MCF 10A (cell line): ENCODE results near the gene SDK1. TPM values are rescaled to one million over a fixed set of nuclear protein-coding genes. Genes with fewer than 3 reads are reported as not detected.

Experiments
- BruUV-seq: library from RNA; stranded (reverse); fragments of 400-500 nt; replicated peaks from 2 replicates; lab custom pipeline; 2021; lab: Mats Ljungman, UMichigan
- CTCF ChIA-PET: fragments of 300-600 bp; sonication (Branson Sonifier 250); formaldehyde crosslinking; extraction: SDS; loops from one replicate; lab custom pipeline; 2021; ENCODE audit warnings: antibody characterized with exemption, inconsistent platforms; lab: Yijun Ruan, JAX
- POLR2A ChIA-PET: fragments of 300-600, 350-650 bp; sonication (Branson Sonifier 250); formaldehyde crosslinking; extraction: SDS; loops from one replicate; lab custom pipeline; 2020; ENCODE audit warnings: antibody characterized with exemption, inconsistent platforms; lab: Yijun Ruan, JAX
- DNase-seq: peaks from one replicate; pipeline ENCODE4 v3.0.0-alpha.2; 2018; ENCODE audit not compliant: unreplicated experiment
- H3K27ac Mint-ChIP-seq: one replicate; pipeline ENCODE4 v1.8.0; 2022; ENCODE audit warnings: mild to moderate bottlenecking, low read depth, mixed read lengths; ENCODE audit not compliant: unreplicated experiment
- H3K27me3 Mint-ChIP-seq: one replicate; pipeline ENCODE4 v1.8.0; 2022; ENCODE audit warnings: mixed read lengths; ENCODE audit not compliant: insufficient read depth, unreplicated experiment
- H3K36me3 Mint-ChIP-seq: one replicate; pipeline ENCODE4 v1.8.0; 2022; ENCODE audit warnings: mild to moderate bottlenecking, moderate library complexity, mixed read lengths; ENCODE audit not compliant: insufficient read depth, unreplicated experiment
- H3K4me1 Mint-ChIP-seq: one replicate; pipeline ENCODE4 v1.8.0; 2022; ENCODE audit warnings: mixed read lengths; ENCODE audit not compliant: insufficient read depth, unreplicated experiment
- H3K4me3 Mint-ChIP-seq: one replicate; pipeline ENCODE4 v1.8.0; 2022; ENCODE audit warnings: mild to moderate bottlenecking, moderate library complexity, mixed read lengths; ENCODE audit not compliant: unreplicated experiment
- H3K9me3 Mint-ChIP-seq: one replicate; pipeline ENCODE4 v1.8.0; 2022; ENCODE audit warnings: mixed read lengths; ENCODE audit not compliant: unreplicated experiment
- intact Hi-C: fragments of 100-400 bp; cut with micrococcal nuclease; formaldehyde crosslinking; loops from 2 replicates; pipeline ENCODE4 v1.14.1; 2022
- total RNA-seq: library from RNA; stranded (reverse); gene quantifications from 2 replicates; pipeline ENCODE4 v1.2.3, GENCODE V29; 2022
- TF ChIP-seq, protein P1 (sequence below): fragments of 200-600 bp; IDR thresholded peaks from one replicate; pipeline ENCODE4 v1.8.0; 2022; ENCODE audit warnings: antibody characterized with exemption, mild to moderate bottlenecking; ENCODE audit not compliant: unreplicated experiment

The SDK1 gene
- total RNA-seq, 1 experiment from 2014 or later = 3.3 TPM

DNA sequence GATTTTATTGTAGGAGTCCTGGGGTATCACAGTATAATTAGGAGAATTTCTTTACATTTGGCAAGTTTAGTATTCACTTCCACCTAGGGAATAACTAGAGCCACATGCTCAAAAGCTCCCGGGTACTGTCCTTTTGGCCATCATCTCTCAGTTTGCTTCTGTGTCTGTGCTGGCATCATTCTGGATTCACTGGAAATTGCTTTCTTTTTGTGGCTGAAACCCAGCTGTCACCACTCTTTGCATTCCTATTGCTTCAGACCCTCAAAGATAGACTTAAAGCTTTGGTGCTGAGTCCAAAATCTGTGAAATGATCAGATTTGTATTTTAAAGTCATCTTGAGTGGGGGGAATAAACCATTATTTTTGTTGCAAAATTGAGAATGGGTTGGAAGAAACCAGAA lies 8.9 kb downstream of the SDK1 start:
- no peaks in the 10 kb centered on the region for H3K36me3 Mint-ChIP-seq
- BruUV-seq = no TSS peak
- H3K27ac Mint-ChIP-seq = no peak overlapping the region
- H3K27me3 Mint-ChIP-seq = no peaks in the 10 kb centered on the region
- DNase-seq = no peak
- no peaks in the 10 kb centered on the region for H3K4me1 Mint-ChIP-seq
- intact Hi-C loops = loop anchor here (2.0 to 10.0 kb wide), 3 partner anchors 125 to 1321 kb away; no protein-coding TSS in a partner anchor
- TF ChIP-seq, protein P1, sequence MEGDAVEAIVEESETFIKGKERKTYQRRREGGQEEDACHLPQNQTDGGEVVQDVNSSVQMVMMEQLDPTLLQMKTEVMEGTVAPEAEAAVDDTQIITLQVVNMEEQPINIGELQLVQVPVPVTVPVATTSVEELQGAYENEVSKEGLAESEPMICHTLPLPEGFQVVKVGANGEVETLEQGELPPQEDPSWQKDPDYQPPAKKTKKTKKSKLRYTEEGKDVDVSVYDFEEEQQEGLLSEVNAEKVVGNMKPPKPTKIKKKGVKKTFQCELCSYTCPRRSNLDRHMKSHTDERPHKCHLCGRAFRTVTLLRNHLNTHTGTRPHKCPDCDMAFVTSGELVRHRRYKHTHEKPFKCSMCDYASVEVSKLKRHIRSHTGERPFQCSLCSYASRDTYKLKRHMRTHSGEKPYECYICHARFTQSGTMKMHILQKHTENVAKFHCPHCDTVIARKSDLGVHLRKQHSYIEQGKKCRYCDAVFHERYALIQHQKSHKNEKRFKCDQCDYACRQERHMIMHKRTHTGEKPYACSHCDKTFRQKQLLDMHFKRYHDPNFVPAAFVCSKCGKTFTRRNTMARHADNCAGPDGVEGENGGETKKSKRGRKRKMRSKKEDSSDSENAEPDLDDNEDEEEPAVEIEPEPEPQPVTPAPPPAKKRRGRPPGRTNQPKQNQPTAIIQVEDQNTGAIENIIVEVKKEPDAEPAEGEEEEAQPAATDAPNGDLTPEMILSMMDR = no peak
- ChIA-PET POLR2A (interaction anchor here (0.9 kb wide), 1 partner anchor 435 kb away, joined by 3 read pairs; no protein-coding TSS in a partner anchor), CTCF (interaction anchor here (0.6 to 1.1 kb wide), 3 partner anchors 14 to 1073 kb away, joined by 3 to 4 read pairs (median 3); no protein-coding TSS in a partner anchor)
- no peaks in the 10 kb centered on the region for H3K9me3 Mint-ChIP-seq
- H3K4me3 Mint-ChIP-seq = no peak overlapping the region

DNA sequence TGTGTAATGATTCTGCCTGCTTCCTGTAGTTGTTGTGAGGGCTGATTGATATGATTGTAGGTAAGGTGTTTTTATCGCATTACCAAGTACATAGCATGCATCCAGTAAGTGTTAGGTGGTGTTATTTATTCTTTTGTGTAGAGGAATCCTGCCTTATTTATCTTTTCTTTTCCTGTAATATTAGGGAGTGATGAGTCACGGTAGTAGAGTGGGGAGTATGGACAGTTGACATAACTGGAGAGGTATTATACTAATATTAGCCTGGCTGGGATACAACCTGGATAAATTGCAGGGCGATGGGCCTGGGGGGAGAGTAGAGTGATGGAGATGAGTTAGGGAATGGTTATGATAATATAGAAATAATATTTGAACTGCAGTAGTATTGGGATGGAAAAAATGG lies 9.8 kb downstream of the SDK1 start:
- Mint-ChIP-seq H3K27ac (no peak overlapping the region), H3K4me1 (no peaks in the 10 kb centered on the region), H3K9me3 (no peaks in the 10 kb centered on the region), H3K4me3 (no peak overlapping the region), H3K36me3 (no peaks in the 10 kb centered on the region), H3K27me3 (no peaks in the 10 kb centered on the region)
- BruUV-seq = no TSS peak
- intact Hi-C loops = loop anchor here (10.0 kb wide), 1 partner anchor 124 kb away; no protein-coding TSS in a partner anchor
- no peak for DNase-seq
- TF ChIP-seq, protein P1 = no peak
- ChIA-PET POLR2A (interaction anchor here (1.0 kb wide), 1 partner anchor 260 kb away, joined by 4 read pairs; no protein-coding TSS in a partner anchor), CTCF (no interaction called here)

GRCh38 chr7:3312583-3312982 lies 11.5 kb downstream of the SDK1 start:
- CTCF ChIA-PET = no interaction called here

GRCh38 chr7:3318874-3319273 lies 17.8 kb downstream of the SDK1 start:
- Mint-ChIP-seq H3K4me3 (no peak overlapping the region), H3K4me1 (no peaks in the 10 kb centered on the region), H3K27ac (no peak overlapping the region), H3K36me3 (no peaks in the 10 kb centered on the region), H3K27me3 (no peaks in the 10 kb centered on the region), H3K9me3 (no peaks in the 10 kb centered on the region)
- DNase-seq = no peak
- ChIA-PET CTCF (interaction anchor here (0.6 to 1.1 kb wide), 2 partner anchors 10 to 1380 kb away, joined by 3 read pairs; no protein-coding TSS in a partner anchor), POLR2A (no interaction called here)
- TF ChIP-seq, protein P1 = no peak
- intact Hi-C loops = loop anchor here (10.0 kb wide), 1 partner anchor 116 kb away; no protein-coding TSS in a partner anchor
- no TSS peak for BruUV-seq

More at GRCh38 chr7:3312583-3312982, 11.5 kb downstream of the SDK1 start:
- Mint-ChIP-seq H3K9me3 (no peaks in the 10 kb centered on the region), H3K27me3 (no peaks in the 10 kb centered on the region), H3K4me3 (no peak overlapping the region), H3K4me1 (no peaks in the 10 kb centered on the region), H3K36me3 (no peaks in the 10 kb centered on the region), H3K27ac (no peak overlapping the region)
- intact Hi-C loops = loop anchor here (10.0 kb wide), 1 partner anchor 122 kb away; no protein-coding TSS in a partner anchor
- POLR2A ChIA-PET = interaction anchor here (0.6 to 0.8 kb wide), 2 partner anchors 39 to 533 kb away, joined by 3 to 4 read pairs; no protein-coding TSS in a partner anchor
- no TSS peak for BruUV-seq
- DNase-seq = no peak
- TF ChIP-seq, protein P1 = no peak
